ENCODE measurements around the gene MASP2. TPM values are rescaled to one million over a fixed set of nuclear protein-coding genes. Genes with fewer than 3 reads are reported as not detected.

MASP2 gene
- total and polyA plus RNA-seq, 2 of the 8 experiments (the other 6 are each of a cell fraction or from before 2014, with no cell fraction given), result 0.54 to 1.2 TPM

DNA sequence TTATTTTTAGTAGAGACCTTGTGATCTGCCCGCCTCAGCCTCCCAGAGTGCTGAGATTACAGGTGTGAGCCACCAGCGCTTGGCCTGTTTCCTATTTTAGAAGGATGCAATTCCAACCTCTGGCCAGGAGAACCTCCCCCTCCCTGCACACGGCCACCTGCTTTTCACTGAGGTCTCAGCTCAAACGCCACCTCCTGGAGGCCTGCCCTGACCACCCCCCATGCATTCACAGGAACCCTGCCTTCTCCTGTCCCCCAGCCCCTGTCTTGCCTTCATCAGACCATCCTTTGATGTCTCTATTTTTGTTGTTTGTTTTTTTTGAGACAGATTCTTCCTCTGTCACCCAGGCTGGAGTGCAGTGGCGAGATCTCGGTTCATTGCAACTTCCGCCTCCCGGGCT is 10.4 kb upstream of the MASP2 start:
- H3K79me2 ChIP-seq (ENCODE audit: control insufficient read depth in 1 of 2, insufficient read depth in 2 of 2, low read length in 2 of 2), result peaks cover 0 to 16% of the 10 kb centered on the region in 2 experiments; a peak in 2 of 4 replicates
- H3K18ac ChIP-seq (ENCODE audit: extremely low read depth, low read length), result no peak overlapping the region
- H3K56ac ChIP-seq (replicated peaks; ENCODE audit: insufficient read length, low read depth, low read length), result no peak overlapping the region
- H2AFZ ChIP-seq (ENCODE audit: low read length), result no peak overlapping the region
- no peak overlapping the region for H3K14ac ChIP-seq (ENCODE audit: insufficient read length)
- no peak overlapping the region for H2BK15ac ChIP-seq (ENCODE audit: low read length)
- H2BK12ac ChIP-seq (ENCODE audit: low read depth, low read length), result no peak overlapping the region
- H3K27ac ChIP-seq (ENCODE audit: low read depth, low read length), result no peak overlapping the region
- FAIRE-seq, result no peak
- no peak overlapping the region for H3K4me2 ChIP-seq (ENCODE audit: insufficient read depth in 1 of 2, low read depth in 2 of 2, low read length in 2 of 2)
- H4K91ac ChIP-seq (replicated peaks; ENCODE audit: insufficient read length, low read length), result no peak overlapping the region
- no peak overlapping the region for H2BK5ac ChIP-seq (ENCODE audit: low read depth, low read length)
- H3K4me3 ChIP-seq (ENCODE audit: extremely low read depth in 1 of 4, insufficient read depth in 2 of 4, low read depth in 3 of 4, low read length in 4 of 4), result no peak overlapping the region
- WGBS, 2 experiments (ENCODE audit: extremely low coverage in 1 of 2, insufficient coverage in 1 of 2, insufficient read length in 1 of 2, insufficient replicate concordance in 2 of 2, low coverage in 1 of 2, low lambda C conversion rate in 2 of 2, missing lambda C conversion rate in 1 of 2), result 89% methylated on average over 8 of the region's 8 CpGs; no CpG with 5 or more reads in 1 of the 2 experiments
- H2BK20ac ChIP-seq (ENCODE audit: low read length), result no peak overlapping the region
- POLR2A ChIA-PET (ENCODE audit: partially characterized antibody), result interaction anchor here (0.6 to 4.6 kb wide), 8 partner anchors 10 to 289 kb away, joined by 3 to 18 read pairs (median 4); partner anchors contain the start of gene MASP2
- no peak overlapping the region; the same call in 1 of the 2 replicates for H4K8ac ChIP-seq (ENCODE audit: extremely low read depth, insufficient read depth, low read length)
- no peak overlapping the region for H2AK5ac ChIP-seq (ENCODE audit: low read depth, low read length)
- H3K4ac ChIP-seq (replicated peaks; ENCODE audit: insufficient read length, low read depth, low read length), result no peak overlapping the region
- no peak for TF ChIP-seq TBP (IDR thresholded peaks at IDR 0.05; ENCODE audit: low read depth, low read length)
- TF ChIP-seq EZH2 (IDR thresholded peaks at IDR 0.05; ENCODE audit: low read depth, low read length, severe bottlenecking), result no peak
- no peak for TF ChIP-seq CREB1 (IDR thresholded peaks at IDR 0.05)
- no peak for TF ChIP-seq RFX5 (IDR thresholded peaks at IDR 0.05; ENCODE audit: borderline replicate concordance, low read depth, low read length)
- TF ChIP-seq POLR2AphosphoS5 (IDR thresholded peaks at IDR 0.05; ENCODE audit: low read depth, low read length), result no peak
- TF ChIP-seq, protein P1, sequence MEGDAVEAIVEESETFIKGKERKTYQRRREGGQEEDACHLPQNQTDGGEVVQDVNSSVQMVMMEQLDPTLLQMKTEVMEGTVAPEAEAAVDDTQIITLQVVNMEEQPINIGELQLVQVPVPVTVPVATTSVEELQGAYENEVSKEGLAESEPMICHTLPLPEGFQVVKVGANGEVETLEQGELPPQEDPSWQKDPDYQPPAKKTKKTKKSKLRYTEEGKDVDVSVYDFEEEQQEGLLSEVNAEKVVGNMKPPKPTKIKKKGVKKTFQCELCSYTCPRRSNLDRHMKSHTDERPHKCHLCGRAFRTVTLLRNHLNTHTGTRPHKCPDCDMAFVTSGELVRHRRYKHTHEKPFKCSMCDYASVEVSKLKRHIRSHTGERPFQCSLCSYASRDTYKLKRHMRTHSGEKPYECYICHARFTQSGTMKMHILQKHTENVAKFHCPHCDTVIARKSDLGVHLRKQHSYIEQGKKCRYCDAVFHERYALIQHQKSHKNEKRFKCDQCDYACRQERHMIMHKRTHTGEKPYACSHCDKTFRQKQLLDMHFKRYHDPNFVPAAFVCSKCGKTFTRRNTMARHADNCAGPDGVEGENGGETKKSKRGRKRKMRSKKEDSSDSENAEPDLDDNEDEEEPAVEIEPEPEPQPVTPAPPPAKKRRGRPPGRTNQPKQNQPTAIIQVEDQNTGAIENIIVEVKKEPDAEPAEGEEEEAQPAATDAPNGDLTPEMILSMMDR (IDR thresholded peaks at IDR 0.05; ENCODE audit: control extremely low read depth in 1 of 3, insufficient read depth in 1 of 3, low read depth in 1 of 3, low read length in 3 of 3), result peak in 1 of 3 experiments; percentile 12; a peak in 1 of 4 replicates
- TF ChIP-seq ASH2L (IDR thresholded peaks at IDR 0.05; ENCODE audit: low read length), result no peak
- peaks cover 9% of the 10 kb centered on the region for H3K79me1 ChIP-seq (ENCODE audit: low read depth, low read length)
- H4K20me1 ChIP-seq (replicated peaks in 1 of 2; ENCODE audit: control insufficient read depth in 1 of 2, insufficient read depth in 2 of 2, low read length in 2 of 2), result peaks cover 3 to 9% of the 10 kb centered on the region in 2 experiments
- no peaks in the 10 kb centered on the region for H3K9me3 ChIP-seq (ENCODE audit: insufficient read depth in 2 of 2, low read depth in 1 of 2, low read length in 1 of 2)
- H3K27me3 ChIP-seq (replicated peaks in 1 of 4; ENCODE audit: control insufficient read depth in 3 of 4, extremely low read depth in 1 of 4, insufficient read depth in 3 of 4, low read length in 3 of 4), result no peaks in the 10 kb centered on the region
- peaks cover 0 to 18% (median 10%) of the 10 kb centered on the region in 4 experiments; a peak in 6 of 7 replicates for H3K4me1 ChIP-seq (replicated peaks in 1 of 4; ENCODE audit: control insufficient read depth in 3 of 4, insufficient read depth in 4 of 4, low read length in 3 of 4)
- H3K23ac ChIP-seq (ENCODE audit: insufficient read length), result no peak overlapping the region
- H4K5ac ChIP-seq (ENCODE audit: insufficient read length, low read depth, low read length), result no peak overlapping the region
- no peak for DNase-seq (ENCODE audit: low read depth in 1 of 2, low spot score in 2 of 2)
- no peak overlapping the region for H2BK120ac ChIP-seq (replicated peaks; ENCODE audit: low read depth, low read length)
- peaks cover 6 to 27% (median 14%) of the 10 kb centered on the region in 4 experiments; a peak in 7 of 8 replicates for H3K36me3 ChIP-seq (ENCODE audit: control insufficient read depth in 2 of 4, insufficient read depth in 4 of 4, low read length in 3 of 4)
- CTCF ChIA-PET (ENCODE audit: partially characterized antibody), result interaction anchor here (1.1 to 14.5 kb wide), 4 partner anchors 14 to 139 kb away, joined by 3 to 168 read pairs (median 5); no protein-coding TSS in a partner anchor
- no peak overlapping the region for H3K9ac ChIP-seq (replicated peaks in 1 of 4; ENCODE audit: extremely low read depth in 1 of 4, low read depth in 3 of 4, low read length in 3 of 4)
- H3K23me2 ChIP-seq (ENCODE audit: low read depth, low read length), result peaks cover 16% of the 10 kb centered on the region
